ENCODE measurements around the gene CCDC91. TPM values are rescaled to one million over a fixed set of nuclear protein-coding genes. Genes with fewer than 3 reads are reported as not detected.

CCDC91 gene
- total RNA-seq, 1 donor from 2014 or later = 47.0 TPM

GRCh38 chr12:28582672-28583376, 392.6 kb downstream of the CCDC91 start:
- DNase-seq (ENCODE audit: missing footprints) (no peak), ATAC-seq (no peak)
- intact Hi-C loops (cut with DNase I) = no loop called here

GRCh38 chr12:28583701-28584261, 393.5 kb downstream of the CCDC91 start:
- no peak for ATAC-seq
- intact Hi-C loops (cut with DNase I) = no loop called here
- no peak for DNase-seq (ENCODE audit: missing footprints)

- no peak for DNase-seq (ENCODE audit: missing footprints)
- ATAC-seq = no peak
- intact Hi-C loops (cut with DNase I) = no loop called here
Observed at GRCh38 chr12:28585146-28585545, 394.9 kb downstream of the CCDC91 start.

GRCh38 chr12:28586481-28586880, 396.2 kb downstream of the CCDC91 start:
- ATAC-seq (no peak), DNase-seq (ENCODE audit: missing footprints) (no peak)
- intact Hi-C loops (cut with DNase I) = no loop called here

GRCh38 chr12:28591831-28592230, 401.6 kb downstream of the CCDC91 start:
- ATAC-seq (no peak), DNase-seq (ENCODE audit: missing footprints) (no peak)
- intact Hi-C loops (cut with DNase I) = no loop called here

Other genes starting within 250 kb of the CCDC91 start
- not detected for gene PTHLH, start 217.7 kb upstream of the CCDC91 start, total RNA-seq

Data from Right ventricle myocardium inferior (tissue), 1 donor.